H9 (cell line): ENCODE measurements around the gene PJVK. TPM values are rescaled to one million over a fixed set of nuclear protein-coding genes. Genes with fewer than 3 reads are reported as not detected.

ENCODE experiments used
- DNase-seq: peaks from one replicate; pipeline ENCODE4 v3.0.0-alpha.2; 2017
- H2AFZ ChIP-seq: one replicate; pipeline ENCODE4 v1.6.1; 2013; ENCODE audit warnings: mild to moderate bottlenecking, low read length, control low read depth, moderate library complexity
- H2AK5ac ChIP-seq: 2 replicates; pipeline ENCODE4 v1.6.1; 2013; ENCODE audit warnings: low read length, control low read depth, mixed read lengths; ENCODE audit not compliant: insufficient read length
- H2BK120ac ChIP-seq: one replicate; pipeline ENCODE4 v1.6.1; 2013; ENCODE audit warnings: low read depth, mild to moderate bottlenecking, low read length, control low read depth, inconsistent platforms; ENCODE audit not compliant: poor library complexity, severe bottlenecking
- H2BK12ac ChIP-seq: 2 replicates; pipeline ENCODE4 v1.6.1; 2013; ENCODE audit warnings: low read length, control low read depth, mixed read lengths, low read depth; ENCODE audit not compliant: insufficient read length
- H2BK15ac ChIP-seq: 2 replicates; pipeline ENCODE4 v1.6.1; 2013; ENCODE audit warnings: low read depth, low read length, control low read depth
- H2BK20ac ChIP-seq: one replicate; pipeline ENCODE4 v1.6.1; 2013; ENCODE audit warnings: low read depth, mild to moderate bottlenecking, low read length, control low read depth, inconsistent platforms; ENCODE audit not compliant: poor library complexity, severe bottlenecking
- H2BK5ac ChIP-seq: 2 replicates; pipeline ENCODE4 v1.6.1; 2013; ENCODE audit warnings: low read length, control low read depth, mixed read lengths; ENCODE audit not compliant: insufficient read length
- H3K14ac ChIP-seq: 2 replicates; pipeline ENCODE4 v1.6.1; 2013; ENCODE audit warnings: low read length, control low read depth; ENCODE audit not compliant: insufficient read depth
- H3K18ac ChIP-seq: 2 replicates; pipeline ENCODE4 v1.6.1; 2013; ENCODE audit warnings: low read depth, mild to moderate bottlenecking, mixed read lengths, low read length, control low read depth; ENCODE audit not compliant: insufficient read length
- H3K23ac ChIP-seq: 2 replicates; pipeline ENCODE4 v1.6.1; 2013; ENCODE audit warnings: low read length, control low read depth, mixed read lengths, low read depth; ENCODE audit not compliant: insufficient read length
- H3K23me2 ChIP-seq: 2 replicates; pipeline ENCODE4 v1.6.1; 2013; ENCODE audit warnings: low read depth, mild to moderate bottlenecking, mixed read lengths, low read length, control low read depth; ENCODE audit not compliant: insufficient read length, poor library complexity, severe bottlenecking
- H3K27ac ChIP-seq: 2 replicates; pipeline ENCODE4 v1.5.1; 2013; ENCODE audit warnings: low read length, control low read depth, mixed read lengths, low read depth; ENCODE audit not compliant: insufficient read length
- H3K27me3 ChIP-seq: 2 replicates; pipeline ENCODE4 v1.6.1; 2013; ENCODE audit warnings: low read length, control low read depth, inconsistent platforms; ENCODE audit not compliant: insufficient read depth
- H3K4ac ChIP-seq: 2 replicates; pipeline ENCODE4 v1.6.1; 2013; ENCODE audit warnings: low read depth, mild to moderate bottlenecking, control low read depth, inconsistent platforms, low read length, moderate library complexity
- H3K4me1 ChIP-seq: 2 replicates; pipeline ENCODE4 v1.6.1; 2013; ENCODE audit warnings: low read length, control low read depth, inconsistent platforms; ENCODE audit not compliant: insufficient read depth
- H3K4me2 ChIP-seq: 2 replicates; pipeline ENCODE4 v1.6.1; 2013; ENCODE audit warnings: low read length, control low read depth, mixed read lengths; ENCODE audit not compliant: insufficient read length, insufficient read depth
- H3K56ac ChIP-seq: 2 replicates; pipeline ENCODE4 v1.6.1; 2013; ENCODE audit warnings: low read depth, mild to moderate bottlenecking, mixed read lengths, low read length, control low read depth; ENCODE audit not compliant: insufficient read length
- H3K79me1 ChIP-seq: 2 replicates; pipeline ENCODE4 v1.6.1; 2013; ENCODE audit warnings: low read depth, mild to moderate bottlenecking, moderate library complexity, low read length, control low read depth, inconsistent platforms; ENCODE audit not compliant: insufficient read depth, poor library complexity, severe bottlenecking
- H3K79me2 ChIP-seq: 2 replicates; pipeline ENCODE4 v1.6.1; 2013; ENCODE audit warnings: low read length, control low read depth, inconsistent platforms; ENCODE audit not compliant: insufficient read depth
- H3K9ac ChIP-seq: 2 replicates; pipeline ENCODE4 v1.6.1; 2013; ENCODE audit warnings: low read length, control low read depth, mixed read lengths; ENCODE audit not compliant: insufficient read length; ENCODE audit errors: extremely low read depth
- H3K9me3 ChIP-seq: one replicate; pipeline ENCODE4 v1.6.1; 2013; ENCODE audit warnings: low read depth, low read length, inconsistent platforms; ENCODE audit not compliant: control insufficient read depth
- H3T11ph ChIP-seq: one replicate; pipeline ENCODE4 v1.6.1; 2013; ENCODE audit warnings: mild to moderate bottlenecking, low read length, control low read depth, inconsistent platforms
- H4K20me1 ChIP-seq: one replicate; pipeline ENCODE4 v1.6.1; 2013; ENCODE audit not compliant: control insufficient read depth, insufficient read length, insufficient read depth
- H4K5ac ChIP-seq: 2 replicates; pipeline ENCODE4 v1.6.1; 2013; ENCODE audit warnings: low read depth, mild to moderate bottlenecking, mixed read lengths, low read length, control low read depth; ENCODE audit not compliant: insufficient read length
- H4K8ac ChIP-seq: replicated peaks from 2 replicates; pipeline ENCODE4 v1.6.1; 2013; ENCODE audit warnings: low read length, control low read depth, mixed read lengths, low read depth; ENCODE audit not compliant: insufficient read length
- H4K91ac ChIP-seq: 2 replicates; pipeline ENCODE4 v1.6.1; 2013; ENCODE audit warnings: low read depth, mild to moderate bottlenecking, moderate library complexity, mixed read lengths, low read length, control low read depth; ENCODE audit not compliant: insufficient read length
- H3K27ac Mint-ChIP-seq, 3 experiments: 2 replicates in 2 of 3; 3 replicates in 1 of 3; pipeline ENCODE4 v1.8.0; 2020 to 2021; ENCODE audit warnings: mixed read lengths in 3 of 3, mild to moderate bottlenecking in 1 of 3, moderate library complexity in 1 of 3
- H3K27me3 Mint-ChIP-seq: 2 replicates; pipeline ENCODE4 v1.8.0; 2021; ENCODE audit warnings: low read depth, mild to moderate bottlenecking, moderate library complexity, mixed read lengths
- H3K36me3 Mint-ChIP-seq, 3 experiments: 2 replicates in 2 of 3; 3 replicates in 1 of 3; pipeline ENCODE4 v1.8.0; 2020 to 2021; ENCODE audit warnings: low read depth in 3 of 3, mixed read lengths in 3 of 3; ENCODE audit not compliant: insufficient read depth in 1 of 3
- H3K4me1 Mint-ChIP-seq, 2 experiments: 2 replicates each; pipeline ENCODE4 v1.8.0; 2020; ENCODE audit warnings: mixed read lengths in 2 of 2
- H3K4me3 Mint-ChIP-seq, 2 experiments: 2 replicates in 1 of 2; 3 replicates in 1 of 2; pipeline ENCODE4 v1.8.0; 2020 to 2021; ENCODE audit warnings: mild to moderate bottlenecking in 2 of 2, mixed read lengths in 2 of 2, moderate library complexity in 1 of 2
- H3K9me3 Mint-ChIP-seq, 2 experiments: 2 replicates in 1 of 2; 3 replicates in 1 of 2; pipeline ENCODE4 v1.8.0; 2020; ENCODE audit warnings: mild to moderate bottlenecking in 2 of 2, mixed read lengths in 2 of 2, moderate library complexity in 1 of 2
- WGBS: extraction: QIAGEN DNeasy Blood & Tissue Kit; methylation state at CpG from one replicate; pipeline ENCODE4 v1.1.7; 2013; ENCODE audit warnings: missing lambda C conversion rate, low lambda C conversion rate, mixed read lengths; ENCODE audit not compliant: insufficient read length; ENCODE audit errors: extremely low coverage; 5-methylcytosine and 5-hydroxymethylcytosine counted together
- total RNA-seq: library from RNA; stranded (reverse); gene quantifications from 2 replicates; pipeline ENCODE4 v1.2.1, GENCODE V29; 2021
- TF ChIP-seq, protein P1 (sequence below): fragments of 200-600 bp; sonication (generic); conservative IDR thresholded peaks from 3 replicates; pipeline ENCODE4 v1.8.0; 2021; ENCODE audit warnings: antibody characterized with exemption, mild to moderate bottlenecking

PJVK gene
- total RNA-seq, 1 experiment from 2014 or later, result 4.7 TPM

DNA sequence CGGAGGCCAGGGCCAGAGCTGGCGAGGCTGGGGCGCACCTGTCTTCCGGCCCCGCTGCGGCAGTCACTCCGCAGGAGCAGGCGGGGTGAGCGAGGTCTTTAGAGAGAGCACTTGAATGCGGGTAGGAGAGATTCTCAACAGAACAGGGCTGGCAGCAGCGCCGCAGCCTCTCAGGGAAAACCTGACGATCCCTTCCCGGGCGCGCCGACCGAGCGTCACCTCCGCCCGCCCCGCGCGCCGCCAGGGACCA is 729 bp upstream of the PJVK start:
- Histone ChIP-seq H3K79me1 (no peaks in the 10 kb centered on the region), H3K4me2 (peak overlapping the region; percentile 98), H3K14ac (0 out of 2 replicates have a peak overlapping the region, but pooled peaks have one; percentile 10), H3K79me2 (peaks cover 6% of the 10 kb centered on the region; the same call in 1 of the 2 replicates), H3K23me2 (peaks cover 9% of the 10 kb centered on the region), H3T11ph (no peak overlapping the region), H2AFZ (no peak overlapping the region), H3K18ac (no peak overlapping the region), H2BK20ac (no peak overlapping the region), H2BK15ac (no peak overlapping the region), H4K91ac (no peak overlapping the region), H3K56ac (no peak overlapping the region), H4K20me1 (no peaks in the 10 kb centered on the region), H4K5ac (no peak overlapping the region), H3K9ac (peak overlapping the region; percentile 80), H2BK12ac (no peak overlapping the region), H2BK120ac (no peak overlapping the region), H3K23ac (no peak overlapping the region), H3K27ac (no peak overlapping the region), H3K4me1 (no peaks in the 10 kb centered on the region), H2AK5ac (no peak overlapping the region), H3K4ac (no peak overlapping the region), H2BK5ac (no peak overlapping the region), H3K9me3 (no peaks in the 10 kb centered on the region), H4K8ac (no peak overlapping the region), H3K27me3 (no peaks in the 10 kb centered on the region)
- Mint-ChIP-seq H3K27ac (peak overlapping the region; percentile 65 to 91 (median 78); a peak in 5 of 7 replicates), H3K36me3 (peaks cover 14 to 36% (median 32%) of the 10 kb centered on the region in 3 experiments; a peak in 5 of 7 replicates), H3K4me1 (peaks cover 19 to 22% of the 10 kb centered on the region in 2 experiments), H3K27me3 (no peaks in the 10 kb centered on the region), H3K9me3 (no peaks in the 10 kb centered on the region), H3K4me3 (peak overlapping the region; percentile 83 to 90)
- DNase-seq, result no peak
- no CpG with 5 or more reads among the region's 25 CpGs for WGBS
- TF ChIP-seq, protein P1, sequence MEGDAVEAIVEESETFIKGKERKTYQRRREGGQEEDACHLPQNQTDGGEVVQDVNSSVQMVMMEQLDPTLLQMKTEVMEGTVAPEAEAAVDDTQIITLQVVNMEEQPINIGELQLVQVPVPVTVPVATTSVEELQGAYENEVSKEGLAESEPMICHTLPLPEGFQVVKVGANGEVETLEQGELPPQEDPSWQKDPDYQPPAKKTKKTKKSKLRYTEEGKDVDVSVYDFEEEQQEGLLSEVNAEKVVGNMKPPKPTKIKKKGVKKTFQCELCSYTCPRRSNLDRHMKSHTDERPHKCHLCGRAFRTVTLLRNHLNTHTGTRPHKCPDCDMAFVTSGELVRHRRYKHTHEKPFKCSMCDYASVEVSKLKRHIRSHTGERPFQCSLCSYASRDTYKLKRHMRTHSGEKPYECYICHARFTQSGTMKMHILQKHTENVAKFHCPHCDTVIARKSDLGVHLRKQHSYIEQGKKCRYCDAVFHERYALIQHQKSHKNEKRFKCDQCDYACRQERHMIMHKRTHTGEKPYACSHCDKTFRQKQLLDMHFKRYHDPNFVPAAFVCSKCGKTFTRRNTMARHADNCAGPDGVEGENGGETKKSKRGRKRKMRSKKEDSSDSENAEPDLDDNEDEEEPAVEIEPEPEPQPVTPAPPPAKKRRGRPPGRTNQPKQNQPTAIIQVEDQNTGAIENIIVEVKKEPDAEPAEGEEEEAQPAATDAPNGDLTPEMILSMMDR, result no peak
